ENCODE measurements around the gene ZNF860.

Gene ZNF860

DNA sequence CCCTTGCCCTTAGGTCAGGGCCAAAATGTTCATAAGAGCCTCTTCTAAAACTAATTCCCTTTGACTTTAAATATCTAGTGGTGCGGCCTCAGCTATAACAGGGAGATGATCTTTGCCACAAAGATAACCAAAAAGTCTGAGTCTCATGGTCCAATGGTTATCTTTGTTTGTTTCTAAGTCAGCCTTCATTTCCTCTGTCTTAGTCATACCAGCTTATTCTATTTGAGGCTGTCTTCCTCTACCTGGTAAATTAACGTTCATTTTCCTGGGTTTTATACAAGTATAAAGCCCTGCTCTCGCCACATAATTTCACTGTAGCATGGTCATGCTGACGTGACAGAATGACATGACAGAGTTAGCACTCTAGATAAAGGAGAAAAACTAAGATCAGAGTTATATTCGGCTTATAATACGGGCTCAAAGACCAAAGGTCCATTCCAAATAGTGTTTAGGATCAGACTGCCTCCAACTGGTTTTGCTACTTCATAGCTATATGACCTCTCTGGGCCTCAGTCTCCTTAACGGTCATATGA is 18.4 kb downstream of the ZNF860 start:
- Histone ChIP-seq H3K27me3 (no peaks in the 10 kb centered on the region), H3K36me3 (no peaks in the 10 kb centered on the region), H3K9me3 (no peaks in the 10 kb centered on the region), H3K27ac (no peak overlapping the region), H3K4me3 (ENCODE audit: low read depth in 1 of 2, low read length in 1 of 2) (no peak overlapping the region), H3K4me1 (ENCODE audit: control insufficient read depth in 1 of 2, insufficient read depth in 1 of 2, low read depth in 1 of 2, low read length in 1 of 2) (no peaks in the 10 kb centered on the region)
- no peak for TF ChIP-seq CTCF (IDR thresholded peaks at IDR 0.05)

- Histone ChIP-seq H3K27ac (no peak overlapping the region), H3K36me3 (no peaks in the 10 kb centered on the region), H3K4me3 (ENCODE audit: low read depth in 1 of 2, low read length in 1 of 2) (no peak overlapping the region), H3K27me3 (no peaks in the 10 kb centered on the region), H3K9me3 (no peaks in the 10 kb centered on the region), H3K4me1 (ENCODE audit: control insufficient read depth in 1 of 2, insufficient read depth in 1 of 2, low read depth in 1 of 2, low read length in 1 of 2) (no peaks in the 10 kb centered on the region)
- TF ChIP-seq CTCF (IDR thresholded peaks at IDR 0.05), result no peak
Measured at GRCh38 chr3:32000877-32001276, 19.3 kb downstream of the ZNF860 start.

GRCh38 chr3:32002561-32003368 is 21.2 kb downstream of the ZNF860 start:
- Histone ChIP-seq H3K9me3 (no peaks in the 10 kb centered on the region), H3K27me3 (no peaks in the 10 kb centered on the region), H3K4me3 (ENCODE audit: low read depth in 1 of 2, low read length in 1 of 2) (no peak overlapping the region), H3K27ac (no peak overlapping the region), H3K4me1 (ENCODE audit: control insufficient read depth in 1 of 2, insufficient read depth in 1 of 2, low read depth in 1 of 2, low read length in 1 of 2) (no peaks in the 10 kb centered on the region), H3K36me3 (no peaks in the 10 kb centered on the region)
- no peak for TF ChIP-seq CTCF (IDR thresholded peaks at IDR 0.05)

DNA sequence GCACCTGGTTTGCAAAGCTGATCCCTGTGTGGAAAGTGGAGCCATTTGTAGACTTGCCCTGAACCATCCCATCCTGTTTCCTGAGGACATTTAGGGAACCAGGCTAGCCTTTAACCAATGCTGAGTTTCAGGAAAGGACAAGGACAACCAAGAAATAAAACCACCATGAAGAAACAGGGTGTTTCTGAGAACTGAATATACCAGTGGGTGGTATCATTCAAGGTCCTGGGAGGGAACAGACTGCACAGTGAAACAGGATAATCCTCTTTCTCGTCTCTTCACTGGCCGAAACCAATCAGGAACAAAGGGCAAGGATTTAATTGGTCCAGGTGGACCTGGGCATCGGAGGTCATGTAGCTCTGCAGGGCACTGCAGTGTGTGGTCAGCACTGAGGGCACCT is 21.8 kb downstream of the ZNF860 start:
- no peak for TF ChIP-seq CTCF (IDR thresholded peaks at IDR 0.05)

GRCh38 chr3:32004113-32004765 is 22.7 kb downstream of the ZNF860 start:
- TF ChIP-seq CTCF (IDR thresholded peaks at IDR 0.05), result no peak
- no peak overlapping the region for H3K4me3 ChIP-seq (ENCODE audit: low read depth in 1 of 2, low read length in 1 of 2)
- H3K4me1 ChIP-seq (ENCODE audit: control insufficient read depth in 1 of 2, insufficient read depth in 1 of 2, low read depth in 1 of 2, low read length in 1 of 2), result no peaks in the 10 kb centered on the region
- no peak overlapping the region for H3K27ac ChIP-seq
- no peaks in the 10 kb centered on the region for H3K36me3 ChIP-seq
- no peaks in the 10 kb centered on the region for H3K27me3 ChIP-seq
- no peaks in the 10 kb centered on the region for H3K9me3 ChIP-seq

More for the DNA sequence above, 21.8 kb downstream of the ZNF860 start:
- H3K36me3 ChIP-seq, result no peaks in the 10 kb centered on the region
- no peak overlapping the region for H3K27ac ChIP-seq
- no peak overlapping the region for H3K4me3 ChIP-seq (ENCODE audit: low read depth in 1 of 2, low read length in 1 of 2)
- H3K27me3 ChIP-seq, result no peaks in the 10 kb centered on the region
- H3K4me1 ChIP-seq (ENCODE audit: control insufficient read depth in 1 of 2, insufficient read depth in 1 of 2, low read depth in 1 of 2, low read length in 1 of 2), result no peaks in the 10 kb centered on the region
- no peaks in the 10 kb centered on the region for H3K9me3 ChIP-seq

Measured in neutrophil (primary cell).